ENCODE data around the gene NFS1.

The NFS1 gene

DNA sequence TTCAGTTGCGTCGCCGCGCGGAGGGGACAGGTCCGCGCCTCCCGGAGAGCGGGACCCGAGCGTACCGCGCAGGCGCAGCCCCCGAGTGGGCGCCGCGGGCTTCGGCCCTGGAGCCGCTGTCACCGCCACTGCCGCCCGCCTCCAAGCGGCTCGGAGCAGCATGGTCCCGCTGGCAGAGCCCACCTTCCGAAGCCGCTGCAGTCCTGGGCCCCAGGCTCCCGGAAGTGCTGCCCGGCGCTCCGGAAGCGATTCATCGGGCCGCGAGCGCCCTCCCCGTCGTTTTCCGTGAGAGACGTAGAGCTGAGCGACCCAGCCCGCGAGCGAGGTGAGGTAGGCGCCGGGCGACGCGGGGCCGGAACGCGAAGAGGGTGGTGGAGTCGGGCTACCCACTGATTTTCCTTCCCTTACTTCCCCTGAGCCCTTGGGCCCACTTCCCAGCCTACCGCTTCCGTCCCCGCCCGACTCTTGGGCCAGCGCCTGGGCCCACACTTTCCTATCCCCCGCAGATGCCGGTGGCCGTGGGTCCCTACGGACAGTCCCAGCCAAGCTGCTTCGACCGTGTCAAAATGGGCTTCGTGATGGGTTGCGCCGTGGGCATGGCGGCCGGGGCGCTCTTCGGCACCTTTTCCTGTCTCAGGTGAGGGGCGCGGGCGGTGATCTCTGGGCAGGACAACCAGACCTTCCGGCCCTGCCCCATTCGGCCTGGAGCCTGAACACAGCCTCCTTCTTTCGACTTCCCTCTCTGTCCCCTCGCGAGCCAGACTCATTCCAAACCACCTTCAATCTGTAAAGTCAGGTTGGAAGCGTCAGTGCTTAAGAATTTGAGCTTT lies at the start of gene NFS1, which contains the start of gene ROMO1:
Gene NFS1 (minus strand): TSS at position 226 of the 830 bp plus-strand sequence. CDS start 64 bp downstream, at position 162.
Gene ROMO1 (plus strand): TSS at position 279 of the 830 bp plus-strand sequence. CDS start 228 bp downstream, at position 507.
- TF ChIP-seq ZFX (IDR thresholded peaks at IDR 0.05; ENCODE audit: borderline replicate concordance) = no peak
- TF ChIP-seq, protein P1, sequence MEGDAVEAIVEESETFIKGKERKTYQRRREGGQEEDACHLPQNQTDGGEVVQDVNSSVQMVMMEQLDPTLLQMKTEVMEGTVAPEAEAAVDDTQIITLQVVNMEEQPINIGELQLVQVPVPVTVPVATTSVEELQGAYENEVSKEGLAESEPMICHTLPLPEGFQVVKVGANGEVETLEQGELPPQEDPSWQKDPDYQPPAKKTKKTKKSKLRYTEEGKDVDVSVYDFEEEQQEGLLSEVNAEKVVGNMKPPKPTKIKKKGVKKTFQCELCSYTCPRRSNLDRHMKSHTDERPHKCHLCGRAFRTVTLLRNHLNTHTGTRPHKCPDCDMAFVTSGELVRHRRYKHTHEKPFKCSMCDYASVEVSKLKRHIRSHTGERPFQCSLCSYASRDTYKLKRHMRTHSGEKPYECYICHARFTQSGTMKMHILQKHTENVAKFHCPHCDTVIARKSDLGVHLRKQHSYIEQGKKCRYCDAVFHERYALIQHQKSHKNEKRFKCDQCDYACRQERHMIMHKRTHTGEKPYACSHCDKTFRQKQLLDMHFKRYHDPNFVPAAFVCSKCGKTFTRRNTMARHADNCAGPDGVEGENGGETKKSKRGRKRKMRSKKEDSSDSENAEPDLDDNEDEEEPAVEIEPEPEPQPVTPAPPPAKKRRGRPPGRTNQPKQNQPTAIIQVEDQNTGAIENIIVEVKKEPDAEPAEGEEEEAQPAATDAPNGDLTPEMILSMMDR (IDR thresholded peaks at IDR 0.05) = peak; percentile 19
- H3K27ac ChIP-seq = peak within 1 kb of the TSS; percentile 90

DNA sequence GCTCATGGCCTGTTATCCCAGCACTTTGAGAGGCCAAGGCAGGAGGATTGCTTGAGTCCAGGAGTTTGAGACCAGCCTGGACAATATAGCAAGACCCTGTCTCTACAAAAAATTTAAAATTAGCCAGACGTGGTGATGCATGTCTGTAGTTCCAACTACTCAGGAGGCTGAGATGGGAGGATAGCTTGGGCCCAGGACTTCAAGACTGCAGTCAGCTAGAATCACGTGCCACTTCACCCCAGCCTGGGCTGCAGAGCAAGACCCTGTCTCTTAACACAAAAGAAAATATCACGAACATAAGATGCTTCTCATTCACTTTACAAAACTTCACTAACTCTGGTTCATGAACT lies 45.3 kb upstream of the NFS1 start:
- H3K27ac ChIP-seq = peak overlapping the region; percentile 94

DNA sequence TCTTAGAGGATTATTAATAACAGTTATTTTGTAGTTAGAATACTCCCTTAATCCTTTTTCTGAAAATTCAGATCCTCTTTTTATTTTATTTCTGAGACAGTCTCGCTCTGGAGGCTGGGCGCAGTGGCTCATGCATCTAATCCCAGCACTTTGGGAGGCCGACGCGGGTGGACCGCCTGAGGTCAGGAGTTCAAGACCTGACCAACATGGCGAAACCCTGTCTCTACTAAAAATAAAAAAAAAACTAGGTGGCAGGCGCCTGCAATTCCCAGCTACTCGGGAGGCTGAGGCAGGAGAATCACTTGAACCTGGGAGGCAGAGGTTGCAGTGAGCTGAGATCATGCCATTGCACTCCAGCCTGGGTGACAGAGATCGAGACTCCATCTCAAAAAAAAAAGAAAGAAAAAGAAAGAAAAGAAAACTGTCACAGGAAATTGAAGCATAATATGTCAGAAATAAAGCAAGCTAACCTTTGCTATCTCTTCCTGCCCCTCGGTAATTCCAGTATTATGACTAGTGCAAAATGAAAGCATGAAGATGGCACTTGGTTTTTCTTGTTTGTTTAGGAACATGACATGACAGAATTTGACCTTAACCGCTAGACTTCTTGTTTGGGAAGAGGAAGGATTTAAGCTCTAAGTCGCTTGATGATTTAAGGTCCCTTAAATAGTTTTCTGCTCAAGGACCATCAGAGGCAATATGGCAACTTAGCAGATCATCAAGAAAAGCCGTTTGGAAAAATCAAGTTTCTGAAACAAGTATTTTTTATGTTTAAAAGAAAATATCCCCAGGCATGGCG lies 44.7 kb upstream of the NFS1 start:
- no peak for TF ChIP-seq ZFX (IDR thresholded peaks at IDR 0.05; ENCODE audit: borderline replicate concordance)
- TF ChIP-seq, protein P1 (IDR thresholded peaks at IDR 0.05) = no peak
- peak overlapping the region; percentile 94 for H3K27ac ChIP-seq

DNA sequence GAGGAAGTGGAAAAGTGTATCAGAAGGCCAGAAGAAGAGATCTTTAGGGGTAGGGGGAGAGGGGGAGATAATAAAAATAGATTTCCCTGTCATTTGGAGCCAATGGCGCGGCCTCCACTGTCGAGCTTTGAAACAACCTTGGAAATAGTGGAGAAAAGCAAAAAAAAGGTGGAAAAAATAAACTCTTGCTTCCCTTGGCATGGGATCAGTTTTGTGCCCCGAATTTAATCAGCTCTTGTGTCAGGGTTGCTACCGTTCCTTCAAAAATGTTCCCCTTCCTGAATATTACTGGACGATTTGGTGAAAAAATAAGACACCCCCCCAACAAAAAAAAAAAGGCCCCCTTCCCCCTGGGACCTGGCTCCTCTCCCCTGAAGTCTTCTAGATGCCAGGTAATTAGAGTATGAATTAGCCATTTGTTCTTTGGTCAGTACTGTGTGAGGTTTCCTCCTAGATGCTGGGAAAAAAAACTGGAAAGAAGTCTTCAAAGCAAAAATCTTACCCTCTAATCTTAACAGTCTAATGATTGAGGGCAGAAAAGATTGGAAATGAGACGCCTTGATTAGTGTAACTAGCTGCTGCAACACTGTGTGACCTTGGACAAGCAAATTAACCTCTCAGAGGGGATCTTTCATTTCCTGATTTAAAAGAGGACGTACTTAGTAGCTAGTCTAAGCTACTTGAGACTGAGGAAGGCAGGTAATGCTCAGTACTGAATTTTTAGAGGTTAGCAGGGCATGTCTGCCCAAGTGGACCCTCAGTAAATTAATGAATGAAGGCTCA lies 43.8 kb upstream of the NFS1 start:
- peak overlapping the region; percentile 94 for H3K27ac ChIP-seq
- no peak for TF ChIP-seq ZFX (IDR thresholded peaks at IDR 0.05; ENCODE audit: borderline replicate concordance)
- TF ChIP-seq, protein P1 (IDR thresholded peaks at IDR 0.05) = peak; percentile 1; the same call in 1 of the 2 replicates

DNA sequence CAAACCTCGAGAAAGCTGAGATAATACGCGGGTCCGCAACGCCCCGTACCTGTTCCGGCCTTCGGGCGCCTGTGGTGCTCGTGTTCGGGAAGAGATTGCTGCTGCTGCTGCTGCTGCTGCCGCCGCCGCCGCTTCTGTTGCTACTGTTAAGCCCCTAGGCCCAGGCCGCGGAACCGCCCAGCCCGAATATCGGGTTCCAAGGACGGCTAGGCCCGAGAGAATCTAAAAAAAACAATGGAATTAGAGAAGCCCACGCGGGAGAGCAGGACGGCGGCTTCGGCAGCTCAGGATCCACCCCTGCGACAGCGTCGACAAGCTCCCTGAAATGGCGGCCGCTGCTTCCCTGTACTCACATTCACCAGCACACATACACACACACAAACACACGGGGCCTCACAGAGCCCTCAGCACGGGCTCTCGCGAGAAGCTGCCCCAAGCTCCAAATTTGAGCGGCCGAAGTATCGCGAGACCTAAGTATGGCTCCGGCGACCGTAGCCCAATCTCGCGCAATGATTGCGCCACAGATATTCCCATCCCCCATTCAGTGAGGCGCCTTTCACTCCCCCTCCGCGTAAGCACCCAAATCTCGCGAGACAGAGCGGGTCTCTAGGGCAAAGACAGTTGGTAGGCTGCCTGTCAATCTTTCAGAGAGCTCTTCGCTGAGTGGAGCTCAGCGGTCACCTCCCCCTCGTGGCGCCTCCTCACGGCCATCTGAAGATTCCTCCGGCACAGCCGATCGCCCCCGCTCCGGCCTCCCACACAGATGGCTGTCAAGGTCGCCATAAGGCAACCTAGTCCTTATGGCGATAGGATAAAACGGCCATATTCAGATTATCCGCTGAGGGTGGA lies 43.0 kb upstream of the NFS1 start, which contains the start of gene RBM39:
Gene RBM39 (minus strand): TSS at position 369 of the 849 bp plus-strand sequence. CDS start 1,386 bp downstream, outside the sequence.
- no peak for TF ChIP-seq ZFX (IDR thresholded peaks at IDR 0.05; ENCODE audit: borderline replicate concordance)
- TF ChIP-seq, protein P1 (IDR thresholded peaks at IDR 0.05) = peak; percentile 30; the same call in 1 of the 2 replicates
- H3K27ac ChIP-seq = peak within 1 kb of the TSS; percentile 94

DNA sequence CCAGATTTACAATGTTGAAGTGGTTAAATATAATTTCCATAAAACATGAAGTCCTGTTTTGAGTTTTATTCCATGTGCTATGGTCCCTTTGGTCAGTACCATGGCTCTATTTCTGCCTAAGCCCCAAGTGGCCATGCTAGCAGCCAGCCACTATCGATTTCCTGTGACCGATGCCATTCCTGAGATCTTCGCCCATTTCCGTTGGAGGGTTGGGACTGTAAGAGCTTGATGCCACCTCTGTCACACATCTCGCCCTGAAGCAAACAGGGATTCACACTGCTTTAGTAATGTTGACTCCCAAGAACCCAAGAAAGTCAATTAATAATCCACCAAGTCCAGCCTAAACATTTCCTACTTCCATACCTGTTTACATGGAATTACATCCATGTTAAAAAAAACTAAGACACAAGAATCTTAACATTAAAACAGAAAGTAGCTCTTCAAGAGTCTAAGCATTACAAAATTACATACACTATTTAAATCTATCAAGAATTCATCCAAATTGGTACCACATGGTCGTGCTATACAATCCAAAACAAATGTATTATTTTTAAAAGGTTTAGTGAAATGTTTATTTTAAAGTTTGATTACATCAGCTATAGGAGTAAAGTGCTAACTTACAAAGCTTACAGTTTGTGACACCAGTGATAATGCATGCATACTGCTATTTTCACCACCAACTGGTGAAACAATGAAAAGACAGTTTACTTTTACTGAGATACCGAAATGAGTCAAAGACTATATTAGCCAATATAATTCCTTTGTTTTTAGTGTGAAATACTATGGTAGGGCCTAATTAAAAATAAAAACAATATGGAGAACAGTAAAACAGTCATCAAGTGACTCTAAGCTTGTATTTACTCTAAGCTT lies 40.4 kb upstream of the NFS1 start:
- H3K27ac ChIP-seq = no peak overlapping the region

More for the DNA sequence above, 40.4 kb upstream of the NFS1 start:
- TF ChIP-seq ZFX (IDR thresholded peaks at IDR 0.05; ENCODE audit: borderline replicate concordance) = no peak
- TF ChIP-seq, protein P1 (IDR thresholded peaks at IDR 0.05) = no peak; the same call in 1 of the 2 replicates

Data from 22Rv1 (cell line).